ENCODE results near the gene SLC15A3.
"Not testable (repeated sequence)": the region's sequence is repeated elsewhere in the genome, so short reads cannot be mapped to it uniquely, and the experiment has no call there.

The SLC15A3 gene

GRCh38 chr11:60912223-60912850, 39.6 kb downstream of the SLC15A3 start:
- DNase-seq: no peak

- no peak for DNase-seq
Observed at GRCh38 chr11:60910711-60911380, 41.1 kb downstream of the SLC15A3 start.

- no peak for DNase-seq
Observed at GRCh38 chr11:60910281-60910687, 41.7 kb downstream of the SLC15A3 start.

- not testable (repeated sequence) for DNase-seq
Observed at GRCh38 chr11:60909680-60910280, 42.2 kb downstream of the SLC15A3 start.

- no peak for DNase-seq
Observed at GRCh38 chr11:60908803-60909202, 43.2 kb downstream of the SLC15A3 start.

- peak; percentile 99 for DNase-seq
Observed at GRCh38 chr11:60906132-60906972, 45.6 kb downstream of the SLC15A3 start, which contains the start of gene PRPF19. Gene PRPF19, minus strand, starts transcription at chr11:60906585. Its CDS starts 203 bp downstream, at chr11:60906382.

- DNase-seq: peak in 1 of 2 donors; percentile 18
Observed at GRCh38 chr11:60905551-60906113, 46.3 kb downstream of the SLC15A3 start.

GRCh38 chr11:60905047-60905446, 46.9 kb downstream of the SLC15A3 start:
- no peak for DNase-seq

GRCh38 chr11:60902625-60903024, 49.4 kb downstream of the SLC15A3 start:
- no peak for DNase-seq

- DNase-seq: no peak
Observed at GRCh38 chr11:60900673-60901404, 51.1 kb downstream of the SLC15A3 start.

GRCh38 chr11:60899977-60900376, 52.0 kb downstream of the SLC15A3 start:
- no peak for DNase-seq

GRCh38 chr11:60899046-60899936, 52.7 kb downstream of the SLC15A3 start:
- peak in 1 of 2 donors; percentile 41 for DNase-seq

GRCh38 chr11:60897496-60897895, 54.5 kb downstream of the SLC15A3 start:
- no peak for DNase-seq

GRCh38 chr11:60895687-60896086, 56.3 kb downstream of the SLC15A3 start:
- DNase-seq: no peak

GRCh38 chr11:60891103-60891741, 60.8 kb downstream of the SLC15A3 start:
- DNase-seq: no peak

- DNase-seq: no peak
Observed at GRCh38 chr11:60890696-60891095, 61.3 kb downstream of the SLC15A3 start.

GRCh38 chr11:60889869-60890311, 62.1 kb downstream of the SLC15A3 start:
- no peak for DNase-seq

- DNase-seq: peak in 1 of 2 donors; percentile 36
Observed at GRCh38 chr11:60887556-60887955, 64.4 kb downstream of the SLC15A3 start.
